GM19438 (cell line): ENCODE measurements around the gene LCE3A.
"Not testable (repeated sequence)": the region's sequence is repeated elsewhere in the genome, so short reads cannot be mapped to it uniquely, and the experiment has no call there.

Source experiments
- ATAC-seq: cut with Tn5 transposase; IDR thresholded peaks from one replicate; pipeline ENCODE4 v1.9.1; 2021; ENCODE audit warnings: low read depth; ENCODE audit not compliant: unreplicated experiment

Gene LCE3A

GRCh38 chr1:152579526-152579925 lies 43.4 kb downstream of the LCE3A start:
- ATAC-seq = not testable (repeated sequence)

GRCh38 chr1:152577168-152577567 lies 45.7 kb downstream of the LCE3A start:
- ATAC-seq = no peak
